PC-3 (cell line): ENCODE results near the gene AUTS2.

Source experiments
- EZH2 ChIP-seq: fragments of 300-600 bp; sonication (generic); IDR thresholded peaks from one replicate; pipeline ENCODE4 v1.6.1; 2017; ENCODE audit warnings: antibody characterized with exemption, mild to moderate bottlenecking, low read length; ENCODE audit not compliant: unreplicated experiment
- EZH2phosphoT487 ChIP-seq: fragments of 300-600 bp; sonication (generic); IDR thresholded peaks from 2 replicates; pipeline ENCODE4 v1.6.1; 2018; ENCODE audit warnings: mild to moderate bottlenecking, antibody characterized with exemption, low read length, borderline replicate concordance
- TF ChIP-seq, protein P1 (sequence below): fragments of 300-600 bp; sonication (generic); conservative IDR thresholded peaks from 2 replicates; pipeline ENCODE4 v1.5.1; 2017; ENCODE audit warnings: antibody characterized with exemption, low read depth, mild to moderate bottlenecking, low read length

- TF ChIP-seq EZH2phosphoT487 = no peak
- TF ChIP-seq, protein P1, sequence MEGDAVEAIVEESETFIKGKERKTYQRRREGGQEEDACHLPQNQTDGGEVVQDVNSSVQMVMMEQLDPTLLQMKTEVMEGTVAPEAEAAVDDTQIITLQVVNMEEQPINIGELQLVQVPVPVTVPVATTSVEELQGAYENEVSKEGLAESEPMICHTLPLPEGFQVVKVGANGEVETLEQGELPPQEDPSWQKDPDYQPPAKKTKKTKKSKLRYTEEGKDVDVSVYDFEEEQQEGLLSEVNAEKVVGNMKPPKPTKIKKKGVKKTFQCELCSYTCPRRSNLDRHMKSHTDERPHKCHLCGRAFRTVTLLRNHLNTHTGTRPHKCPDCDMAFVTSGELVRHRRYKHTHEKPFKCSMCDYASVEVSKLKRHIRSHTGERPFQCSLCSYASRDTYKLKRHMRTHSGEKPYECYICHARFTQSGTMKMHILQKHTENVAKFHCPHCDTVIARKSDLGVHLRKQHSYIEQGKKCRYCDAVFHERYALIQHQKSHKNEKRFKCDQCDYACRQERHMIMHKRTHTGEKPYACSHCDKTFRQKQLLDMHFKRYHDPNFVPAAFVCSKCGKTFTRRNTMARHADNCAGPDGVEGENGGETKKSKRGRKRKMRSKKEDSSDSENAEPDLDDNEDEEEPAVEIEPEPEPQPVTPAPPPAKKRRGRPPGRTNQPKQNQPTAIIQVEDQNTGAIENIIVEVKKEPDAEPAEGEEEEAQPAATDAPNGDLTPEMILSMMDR = no peak
- TF ChIP-seq EZH2 = no peak
Observed at GRCh38 chr7:70773406-70773805, 1175.1 kb downstream of the AUTS2 start.
